Prostate gland (tissue), 2 donors: ENCODE results near the gene KRT27.

Source experiments
- POLR2A ChIP-seq: fragments of 450-650 bp; IDR thresholded peaks from one replicate; pipeline ENCODE4 v1.6.1; 2016; ENCODE audit warnings: antibody characterized with exemption, mild to moderate bottlenecking
- POLR2AphosphoS5 ChIP-seq: sonication (generic); formaldehyde crosslinking; IDR thresholded peaks from one replicate; pipeline ENCODE4 v1.6.1; 2017; ENCODE audit warnings: antibody characterized with exemption
- TF ChIP-seq, protein P1 (sequence below), 4 experiments: fragments of 200-600 bp in 2 of 4; fragments of 450-650 bp in 2 of 4; sonication (generic) in 2 of 4; IDR thresholded peaks; 1 replicate in 3 of 4; 2 replicates in 1 of 4; pipeline ENCODE4 v1.5.1; 2016 to 2019; ENCODE audit warnings: antibody characterized with exemption in 4 of 4, mild to moderate bottlenecking in 2 of 4, moderate library complexity in 2 of 4

DNA sequence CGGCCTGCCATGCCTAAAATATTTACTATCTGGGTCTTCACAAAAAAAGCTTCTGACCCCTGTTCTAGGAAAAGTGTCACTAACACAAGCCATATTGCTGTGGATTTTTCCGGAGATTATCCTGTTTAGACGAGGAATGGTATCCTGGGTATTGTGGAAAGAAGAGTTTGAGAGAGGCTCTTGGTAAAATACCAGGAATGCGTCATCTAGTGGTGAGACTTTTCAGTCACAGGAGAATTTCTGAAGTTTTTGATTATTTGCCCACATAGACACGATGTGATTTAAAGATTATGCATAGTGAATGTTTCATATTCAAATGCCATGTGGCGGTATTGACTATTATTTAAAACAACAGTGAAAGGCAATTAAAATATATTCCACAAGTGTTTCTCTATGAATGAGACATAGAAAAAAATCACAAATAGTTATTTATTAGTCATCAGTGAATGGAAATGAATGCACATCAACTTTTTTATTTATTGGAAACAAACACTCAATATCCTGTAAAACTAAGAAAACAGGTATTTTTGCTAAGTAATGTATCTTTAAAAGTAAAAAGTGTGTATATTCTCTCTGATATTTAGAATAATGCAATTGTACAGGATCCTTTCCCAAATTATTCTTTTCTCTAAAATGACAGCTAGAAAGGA is 9.6 kb upstream of the KRT27 start:
- TF ChIP-seq, protein P1, sequence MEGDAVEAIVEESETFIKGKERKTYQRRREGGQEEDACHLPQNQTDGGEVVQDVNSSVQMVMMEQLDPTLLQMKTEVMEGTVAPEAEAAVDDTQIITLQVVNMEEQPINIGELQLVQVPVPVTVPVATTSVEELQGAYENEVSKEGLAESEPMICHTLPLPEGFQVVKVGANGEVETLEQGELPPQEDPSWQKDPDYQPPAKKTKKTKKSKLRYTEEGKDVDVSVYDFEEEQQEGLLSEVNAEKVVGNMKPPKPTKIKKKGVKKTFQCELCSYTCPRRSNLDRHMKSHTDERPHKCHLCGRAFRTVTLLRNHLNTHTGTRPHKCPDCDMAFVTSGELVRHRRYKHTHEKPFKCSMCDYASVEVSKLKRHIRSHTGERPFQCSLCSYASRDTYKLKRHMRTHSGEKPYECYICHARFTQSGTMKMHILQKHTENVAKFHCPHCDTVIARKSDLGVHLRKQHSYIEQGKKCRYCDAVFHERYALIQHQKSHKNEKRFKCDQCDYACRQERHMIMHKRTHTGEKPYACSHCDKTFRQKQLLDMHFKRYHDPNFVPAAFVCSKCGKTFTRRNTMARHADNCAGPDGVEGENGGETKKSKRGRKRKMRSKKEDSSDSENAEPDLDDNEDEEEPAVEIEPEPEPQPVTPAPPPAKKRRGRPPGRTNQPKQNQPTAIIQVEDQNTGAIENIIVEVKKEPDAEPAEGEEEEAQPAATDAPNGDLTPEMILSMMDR (IDR thresholded peaks at IDR 0.05), result peak in 3 of 4 experiments; percentile 53 to 70 (median 70)
- no peak for TF ChIP-seq POLR2A
- peak; percentile 25 for TF ChIP-seq POLR2AphosphoS5
